Upper lobe of left lung (tissue), 6 donors: ENCODE measurements around the gene CD99L2. TPM values are rescaled to one million over a fixed set of nuclear protein-coding genes. Genes with fewer than 3 reads are reported as not detected.

Experiments
- ATAC-seq, 2 donors: fragments of 200-7000 bp; cut with Tn5 transposase; one replicate each; pipeline ENCODE4 v1.9.1; 2022; ENCODE audit warnings: mild to moderate bottlenecking in 2 of 2, moderate library complexity in 2 of 2; ENCODE audit not compliant: low FRiP score in 2 of 2
- DNase-seq, 2 donors: peaks; one replicate each; pipeline ENCODE4 v3.0.0-alpha.2; 2019 to 2020
- H3K27ac ChIP-seq, 4 donors: fragments of 200-600 bp; sonication (generic); one replicate each; pipeline ENCODE4 v1.5.1; 2016 to 2019
- H3K27me3 ChIP-seq, 4 donors: fragments of 200-600 bp; sonication (generic); one replicate each; pipeline ENCODE4 v1.5.1; 2017 to 2019
- H3K36me3 ChIP-seq, 4 donors: fragments of 200-600 bp; sonication (generic); one replicate each; pipeline ENCODE4 v1.5.1; 2016 to 2019
- H3K4me1 ChIP-seq, 4 donors: fragments of 200-600 bp; sonication (generic); one replicate each; pipeline ENCODE4 v1.5.1; 2018 to 2019
- H3K4me3 ChIP-seq, 4 donors: fragments of 200-600 bp; sonication (generic); one replicate each; pipeline ENCODE4 v1.5.1; 2017 to 2019; ENCODE audit warnings: mild to moderate bottlenecking in 2 of 4, moderate library complexity in 1 of 4
- H3K9me3 ChIP-seq, 4 donors: fragments of 200-600 bp; sonication (generic); one replicate each; pipeline ENCODE4 v1.5.1; 2018 to 2019
- EP300 ChIP-seq, 4 donors: sonication (generic); formaldehyde crosslinking; IDR thresholded peaks; one replicate each; pipeline ENCODE4 v1.5.1; 2017; ENCODE audit warnings: antibody characterized with exemption in 4 of 4, control low read depth in 2 of 4
- POLR2A ChIP-seq, 4 donors: fragments of 450-650 bp; IDR thresholded peaks; one replicate each; pipeline ENCODE4 v1.5.1; 2016 to 2017; ENCODE audit warnings: antibody characterized with exemption in 4 of 4, mild to moderate bottlenecking in 2 of 4
- POLR2AphosphoS5 ChIP-seq, 2 donors: sonication (generic); formaldehyde crosslinking; IDR thresholded peaks; one replicate each; pipeline ENCODE4 v1.5.1; 2017; ENCODE audit warnings: antibody characterized with exemption in 2 of 2
- WGBS, 2 donors: methylation state at CpG; one replicate each; pipeline ENCODE4 v1.1.5; 2017 to 2018; 5-methylcytosine and 5-hydroxymethylcytosine counted together
- total RNA-seq, 6 donors: library from RNA; depleted of rRNA in 4 of 6; stranded (reverse); fragments of >200 nt in 4 of 6; gene quantifications; one replicate each; pipeline versions ENCODE4 v1.1.0 to v1.2.1, GENCODE V29; 2016 to 2021
- TF ChIP-seq, protein P1 (sequence below), 6 experiments: fragments of 450-650 bp in 4 of 6; fragments of 200-600 bp in 2 of 6; sonication (generic) in 2 of 6; IDR thresholded peaks; one replicate each; pipeline ENCODE4 v1.5.1; 2016 to 2019; ENCODE audit warnings: antibody characterized with exemption in 6 of 6
- donor health status: DM: no; HTN: no; CAD: no; lungs with moderate emphysema.
- donor health status: DM: no; HTN: yes; CAD: no; lungs with severe emphysema.

The CD99L2 gene
- total RNA-seq, 6 donors from 2014 or later, result 16.8 to 41.6 (median 34.9) TPM

DNA sequence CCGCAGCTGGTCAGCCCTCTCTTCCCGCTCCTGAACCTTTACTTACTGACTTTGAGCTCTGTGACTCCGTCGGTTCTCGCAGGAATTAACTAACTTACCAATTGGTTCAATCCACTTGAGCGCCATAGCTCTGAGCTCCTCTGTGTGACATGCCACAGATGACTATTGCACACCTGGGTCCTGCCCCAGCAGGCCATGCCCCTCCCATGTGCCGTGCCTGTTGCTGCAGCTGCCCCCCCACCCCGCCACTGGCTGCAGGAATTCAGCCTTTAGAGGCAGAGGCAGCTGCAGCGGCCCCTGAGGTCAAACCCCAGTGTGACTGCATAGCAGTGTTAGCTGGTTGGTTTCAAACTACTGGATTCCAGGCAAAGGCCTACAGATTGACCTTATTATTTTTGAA is 134.7 kb downstream of the CD99L2 start:
- no peak for ATAC-seq
- no peak overlapping the region for H3K27ac ChIP-seq
- H3K4me3 ChIP-seq, result no peak overlapping the region
- no peaks in the 10 kb centered on the region for H3K27me3 ChIP-seq
- peaks cover 0 to 17% (median 1%) of the 10 kb centered on the region in 4 donors for H3K36me3 ChIP-seq
- DNase-seq, result no peak
- no peaks in the 10 kb centered on the region for H3K9me3 ChIP-seq
- no peak for TF ChIP-seq EP300 (IDR thresholded peaks at IDR 0.05)
- TF ChIP-seq POLR2AphosphoS5 (IDR thresholded peaks at IDR 0.05), result no peak
- TF ChIP-seq, protein P1, sequence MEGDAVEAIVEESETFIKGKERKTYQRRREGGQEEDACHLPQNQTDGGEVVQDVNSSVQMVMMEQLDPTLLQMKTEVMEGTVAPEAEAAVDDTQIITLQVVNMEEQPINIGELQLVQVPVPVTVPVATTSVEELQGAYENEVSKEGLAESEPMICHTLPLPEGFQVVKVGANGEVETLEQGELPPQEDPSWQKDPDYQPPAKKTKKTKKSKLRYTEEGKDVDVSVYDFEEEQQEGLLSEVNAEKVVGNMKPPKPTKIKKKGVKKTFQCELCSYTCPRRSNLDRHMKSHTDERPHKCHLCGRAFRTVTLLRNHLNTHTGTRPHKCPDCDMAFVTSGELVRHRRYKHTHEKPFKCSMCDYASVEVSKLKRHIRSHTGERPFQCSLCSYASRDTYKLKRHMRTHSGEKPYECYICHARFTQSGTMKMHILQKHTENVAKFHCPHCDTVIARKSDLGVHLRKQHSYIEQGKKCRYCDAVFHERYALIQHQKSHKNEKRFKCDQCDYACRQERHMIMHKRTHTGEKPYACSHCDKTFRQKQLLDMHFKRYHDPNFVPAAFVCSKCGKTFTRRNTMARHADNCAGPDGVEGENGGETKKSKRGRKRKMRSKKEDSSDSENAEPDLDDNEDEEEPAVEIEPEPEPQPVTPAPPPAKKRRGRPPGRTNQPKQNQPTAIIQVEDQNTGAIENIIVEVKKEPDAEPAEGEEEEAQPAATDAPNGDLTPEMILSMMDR (IDR thresholded peaks at IDR 0.05), result no peak
- TF ChIP-seq POLR2A (IDR thresholded peaks at IDR 0.05), result no peak
- peaks cover 0 to 10% (median 4%) of the 10 kb centered on the region in 4 donors for H3K4me1 ChIP-seq
- WGBS, 2 donors, result 85 to 91% methylated on average over 6 to 9 of the region's 9 CpGs

DNA sequence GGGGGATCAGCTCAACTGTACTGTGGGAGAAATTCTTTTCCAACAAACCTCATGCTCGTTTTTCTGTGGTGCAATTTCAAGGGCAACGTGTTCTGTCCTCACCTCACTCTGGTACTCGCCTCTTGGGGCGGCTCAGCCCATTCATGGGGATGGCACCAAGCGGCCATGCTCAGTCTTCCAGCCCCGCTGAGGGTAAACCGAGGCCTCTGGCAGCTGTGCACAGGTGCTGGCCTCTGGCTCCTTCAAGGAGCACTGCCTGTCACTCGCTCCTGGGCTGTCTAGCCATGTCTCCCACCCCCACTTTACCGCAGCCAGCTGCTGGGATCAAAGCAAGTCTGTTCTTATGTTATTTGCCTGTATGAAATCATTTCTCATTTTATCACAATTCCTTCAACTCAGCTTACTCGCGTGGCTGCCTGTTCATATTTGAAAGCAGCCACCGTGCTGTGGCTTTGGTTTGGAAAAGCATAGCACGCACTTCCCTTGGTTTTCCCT is 135.1 kb downstream of the CD99L2 start:
- no peak for DNase-seq
- H3K27ac ChIP-seq, result no peak overlapping the region
- TF ChIP-seq EP300 (IDR thresholded peaks at IDR 0.05), result no peak
- no peak for TF ChIP-seq POLR2AphosphoS5 (IDR thresholded peaks at IDR 0.05)
- no peak for TF ChIP-seq POLR2A (IDR thresholded peaks at IDR 0.05)
- TF ChIP-seq, protein P1 (IDR thresholded peaks at IDR 0.05), result no peak
- no peak overlapping the region for H3K4me3 ChIP-seq
- peaks cover 0 to 12% (median 1%) of the 10 kb centered on the region in 4 donors for H3K36me3 ChIP-seq
- H3K27me3 ChIP-seq, result no peaks in the 10 kb centered on the region
- 76 to 83% methylated on average over 10 to 13 of the region's 13 CpGs for WGBS, 2 donors
- H3K4me1 ChIP-seq, result peaks cover 0 to 10% (median 4%) of the 10 kb centered on the region in 4 donors
- H3K9me3 ChIP-seq, result no peaks in the 10 kb centered on the region
- no peak for ATAC-seq

DNA sequence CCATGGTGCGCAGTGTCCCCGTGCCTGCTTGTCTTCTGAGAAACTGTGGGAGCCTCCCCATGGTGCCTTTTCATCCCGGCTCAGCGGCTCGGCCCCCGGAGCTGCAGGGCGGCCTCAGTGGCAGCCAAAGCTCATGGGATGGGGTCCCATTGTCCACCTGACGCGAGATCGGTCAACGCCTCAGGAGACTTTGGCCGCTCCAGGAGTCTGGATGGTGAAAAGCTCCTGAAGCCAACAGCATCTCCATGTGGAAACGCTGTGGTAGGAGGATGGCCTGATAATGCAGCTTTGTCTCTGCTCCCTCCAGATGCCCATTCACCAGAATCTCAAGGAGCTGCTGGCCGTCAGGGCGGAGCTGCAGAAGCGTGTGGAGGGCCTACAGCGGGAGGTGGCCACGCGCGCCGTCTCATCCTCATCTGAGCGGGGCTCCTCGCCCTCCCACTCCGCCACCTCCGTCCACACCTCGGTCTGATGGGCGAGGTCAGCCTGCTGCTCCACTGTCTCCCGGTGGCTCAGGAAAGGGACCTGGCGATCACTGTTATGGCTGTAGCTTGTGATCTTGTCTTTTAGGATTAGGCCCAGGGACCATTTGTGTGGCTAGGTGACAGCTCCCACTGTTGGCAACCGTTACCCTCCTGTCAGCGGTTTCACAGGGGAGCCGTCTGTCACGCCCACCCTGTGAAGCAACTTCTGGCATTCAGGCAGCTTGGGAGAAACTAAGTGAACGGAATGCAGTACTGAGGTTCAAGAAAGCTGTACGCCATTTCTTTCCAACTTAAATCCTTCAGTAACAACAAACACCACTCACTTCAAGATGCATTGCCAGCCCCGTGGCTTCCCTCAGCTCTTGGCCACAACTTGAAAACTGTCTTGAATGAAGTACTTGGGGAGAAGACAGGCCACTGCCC is 136.0 kb downstream of the CD99L2 start:
- H3K36me3 ChIP-seq, result peaks cover 0 to 8% (median 1%) of the 10 kb centered on the region in 4 donors
- no peak for TF ChIP-seq EP300 (IDR thresholded peaks at IDR 0.05)
- TF ChIP-seq POLR2A (IDR thresholded peaks at IDR 0.05), result no peak
- no peak for TF ChIP-seq POLR2AphosphoS5 (IDR thresholded peaks at IDR 0.05)
- TF ChIP-seq, protein P1 (IDR thresholded peaks at IDR 0.05), result no peak
- H3K27me3 ChIP-seq, result no peaks in the 10 kb centered on the region
- ATAC-seq (no peak), DNase-seq (no peak)
- H3K9me3 ChIP-seq, result no peaks in the 10 kb centered on the region
- no peak overlapping the region for H3K4me3 ChIP-seq
- 86 to 90% methylated on average over 15 to 36 of the region's 36 CpGs for WGBS, 2 donors
- peaks cover 0 to 7% (median 3%) of the 10 kb centered on the region in 4 donors for H3K4me1 ChIP-seq
- H3K27ac ChIP-seq, result no peak overlapping the region

DNA sequence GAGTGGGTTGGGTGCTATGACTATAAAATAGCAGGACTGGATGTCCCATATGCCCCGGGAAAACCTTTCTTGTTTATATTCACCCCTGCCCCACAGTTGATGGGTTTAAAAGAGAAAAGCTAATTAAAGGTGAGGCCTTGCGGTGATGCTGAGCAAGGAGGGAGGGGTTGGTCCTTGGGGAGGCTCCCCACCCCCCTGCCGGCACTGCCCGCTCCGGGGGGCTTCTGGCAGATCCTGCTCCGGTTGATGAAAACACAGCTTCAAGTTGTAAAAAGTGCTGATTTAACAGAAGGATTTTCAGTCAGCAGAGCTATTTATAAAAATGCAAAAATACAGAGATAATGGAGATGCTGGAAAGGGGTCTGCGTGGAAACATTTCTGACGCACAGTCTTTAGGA is 136.7 kb downstream of the CD99L2 start:
- H3K4me1 ChIP-seq, result peaks cover 0 to under 1% (median 0%) of the 10 kb centered on the region in 4 donors
- no peak for DNase-seq

More for the DNA sequence above, 136.7 kb downstream of the CD99L2 start:
- H3K9me3 ChIP-seq, result no peaks in the 10 kb centered on the region
- ATAC-seq, result no peak
- H3K4me3 ChIP-seq, result no peak overlapping the region
- TF ChIP-seq POLR2A (IDR thresholded peaks at IDR 0.05) (no peak), EP300 (IDR thresholded peaks at IDR 0.05) (no peak), POLR2AphosphoS5 (IDR thresholded peaks at IDR 0.05) (no peak)
- TF ChIP-seq, protein P1 (IDR thresholded peaks at IDR 0.05), result no peak
- 81 to 87% methylated on average over 7 to 8 of the region's 8 CpGs for WGBS, 2 donors
- H3K27me3 ChIP-seq, result no peaks in the 10 kb centered on the region
- H3K27ac ChIP-seq, result no peak overlapping the region
- H3K36me3 ChIP-seq, result peaks cover 0 to 15% (median 3%) of the 10 kb centered on the region in 4 donors
